ENCODE measurements around the gene DPY19L3. TPM values are rescaled to one million over a fixed set of nuclear protein-coding genes. Genes with fewer than 3 reads are reported as not detected.

Gene DPY19L3
- total and polyA plus RNA-seq, 3 donors from 2014 or later: 23.8 to 79.9 (median 68.9) TPM

DNA sequence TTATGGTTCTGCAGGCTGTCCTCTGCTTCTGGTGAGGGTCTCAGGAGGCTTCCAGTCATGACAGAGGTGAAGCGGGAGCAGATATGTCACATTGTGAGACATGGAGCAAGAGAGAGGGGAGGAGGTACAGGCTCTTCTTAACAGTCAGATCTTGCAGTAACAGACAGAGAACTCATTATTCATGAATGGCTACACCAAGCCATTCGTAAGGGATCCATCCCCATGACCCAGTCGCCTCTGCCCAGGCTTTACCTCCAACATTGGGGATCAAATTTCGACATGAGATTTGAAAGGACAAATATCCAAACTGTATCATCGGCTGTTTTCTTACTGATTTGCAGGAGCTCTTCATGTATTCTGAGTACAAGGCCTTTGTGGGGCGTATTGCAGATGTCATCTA lies 38.5 kb upstream of the DPY19L3 start:
- no peak overlapping the region for H3K4me3 ChIP-seq
- H3K27me3 ChIP-seq: no peaks in the 10 kb centered on the region
- intact Hi-C loops (cut with DNase I; ENCODE audit: low total_unique reads): no loop called here
- TF ChIP-seq, protein P1, sequence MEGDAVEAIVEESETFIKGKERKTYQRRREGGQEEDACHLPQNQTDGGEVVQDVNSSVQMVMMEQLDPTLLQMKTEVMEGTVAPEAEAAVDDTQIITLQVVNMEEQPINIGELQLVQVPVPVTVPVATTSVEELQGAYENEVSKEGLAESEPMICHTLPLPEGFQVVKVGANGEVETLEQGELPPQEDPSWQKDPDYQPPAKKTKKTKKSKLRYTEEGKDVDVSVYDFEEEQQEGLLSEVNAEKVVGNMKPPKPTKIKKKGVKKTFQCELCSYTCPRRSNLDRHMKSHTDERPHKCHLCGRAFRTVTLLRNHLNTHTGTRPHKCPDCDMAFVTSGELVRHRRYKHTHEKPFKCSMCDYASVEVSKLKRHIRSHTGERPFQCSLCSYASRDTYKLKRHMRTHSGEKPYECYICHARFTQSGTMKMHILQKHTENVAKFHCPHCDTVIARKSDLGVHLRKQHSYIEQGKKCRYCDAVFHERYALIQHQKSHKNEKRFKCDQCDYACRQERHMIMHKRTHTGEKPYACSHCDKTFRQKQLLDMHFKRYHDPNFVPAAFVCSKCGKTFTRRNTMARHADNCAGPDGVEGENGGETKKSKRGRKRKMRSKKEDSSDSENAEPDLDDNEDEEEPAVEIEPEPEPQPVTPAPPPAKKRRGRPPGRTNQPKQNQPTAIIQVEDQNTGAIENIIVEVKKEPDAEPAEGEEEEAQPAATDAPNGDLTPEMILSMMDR (IDR thresholded peaks at IDR 0.05): no peak
- TF ChIP-seq POLR2A (IDR thresholded peaks at IDR 0.05): no peak
- H3K36me3 ChIP-seq (ENCODE audit: low read depth, missing control alignments): no peaks in the 10 kb centered on the region
- no peaks in the 10 kb centered on the region for H3K9me3 ChIP-seq
- no peaks in the 10 kb centered on the region for H3K4me1 ChIP-seq
- DNase-seq: no peak
- no peak overlapping the region for H3K27ac ChIP-seq
- WGBS, 2 donors: 80 to 86% methylated on average over 6 of the region's 6 CpGs

DNA sequence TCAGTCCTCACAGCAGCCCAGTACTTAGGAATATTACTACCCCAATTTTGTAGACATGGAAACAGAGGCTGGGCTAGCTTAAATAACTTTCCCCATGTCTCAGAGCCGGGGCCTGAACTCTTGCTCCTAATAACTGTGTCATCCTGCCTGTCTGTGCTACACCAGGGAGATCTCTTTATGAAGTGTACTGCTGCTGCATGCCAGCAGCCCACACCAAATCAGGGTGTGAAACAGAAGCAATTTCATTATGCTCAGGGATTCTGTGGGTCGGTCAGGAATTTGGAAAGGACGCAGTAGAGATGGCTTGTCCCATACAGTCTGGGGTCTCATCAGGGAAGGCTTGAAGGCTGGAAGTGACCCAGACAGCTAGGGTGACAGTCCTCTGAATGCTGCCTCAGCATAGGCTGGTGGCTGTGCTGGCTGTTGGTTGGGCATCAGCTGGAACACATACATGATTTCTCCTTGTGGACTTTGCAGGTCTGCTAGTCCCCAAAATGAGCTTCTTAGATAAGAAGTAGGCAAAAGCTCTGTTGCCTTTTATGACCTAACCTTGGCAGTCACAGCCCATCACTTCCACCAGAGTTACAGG lies 37.5 kb upstream of the DPY19L3 start:
- Histone ChIP-seq H3K9me3 (no peaks in the 10 kb centered on the region), H3K4me3 (no peak overlapping the region), H3K36me3 (ENCODE audit: low read depth, missing control alignments) (no peaks in the 10 kb centered on the region), H3K27me3 (no peaks in the 10 kb centered on the region), H3K27ac (no peak overlapping the region), H3K4me1 (no peaks in the 10 kb centered on the region)
- TF ChIP-seq, protein P1 (IDR thresholded peaks at IDR 0.05): no peak
- no peak for TF ChIP-seq POLR2A (IDR thresholded peaks at IDR 0.05)
- 89 to 98% methylated on average over 3 of the region's 3 CpGs for WGBS, 2 donors
- DNase-seq: no peak
- intact Hi-C loops (cut with DNase I; ENCODE audit: low total_unique reads): no loop called here

DNA sequence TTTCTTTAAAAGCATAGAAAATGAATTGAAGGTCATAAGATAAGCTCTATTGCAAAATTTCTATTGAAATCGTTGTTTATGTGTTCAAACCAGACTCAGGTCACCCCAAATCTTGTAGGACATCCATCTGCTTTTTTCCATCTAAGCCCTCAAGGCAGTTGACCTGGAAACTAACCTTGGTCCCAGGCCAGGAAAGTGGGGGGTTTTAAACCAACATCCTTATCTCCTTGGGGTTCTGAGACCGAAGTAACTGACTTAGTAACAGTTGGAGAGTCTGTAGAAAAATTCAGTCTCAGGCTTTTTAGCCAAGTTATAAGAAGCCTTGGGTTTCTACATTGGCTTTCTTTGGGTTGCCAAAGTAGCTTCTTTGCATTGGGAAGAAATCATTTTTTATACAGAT lies 36.8 kb upstream of the DPY19L3 start:
- Histone ChIP-seq H3K36me3 (ENCODE audit: low read depth, missing control alignments) (no peaks in the 10 kb centered on the region), H3K27ac (no peak overlapping the region), H3K9me3 (no peaks in the 10 kb centered on the region), H3K4me1 (no peaks in the 10 kb centered on the region), H3K27me3 (no peaks in the 10 kb centered on the region), H3K4me3 (no peak overlapping the region)
- intact Hi-C loops (cut with DNase I; ENCODE audit: low total_unique reads): no loop called here
- WGBS, 2 donors: 55 to 65% methylated on average over 2 of the region's 2 CpGs
- DNase-seq: no peak
- TF ChIP-seq POLR2A (IDR thresholded peaks at IDR 0.05): no peak
- TF ChIP-seq, protein P1 (IDR thresholded peaks at IDR 0.05): no peak

DNA sequence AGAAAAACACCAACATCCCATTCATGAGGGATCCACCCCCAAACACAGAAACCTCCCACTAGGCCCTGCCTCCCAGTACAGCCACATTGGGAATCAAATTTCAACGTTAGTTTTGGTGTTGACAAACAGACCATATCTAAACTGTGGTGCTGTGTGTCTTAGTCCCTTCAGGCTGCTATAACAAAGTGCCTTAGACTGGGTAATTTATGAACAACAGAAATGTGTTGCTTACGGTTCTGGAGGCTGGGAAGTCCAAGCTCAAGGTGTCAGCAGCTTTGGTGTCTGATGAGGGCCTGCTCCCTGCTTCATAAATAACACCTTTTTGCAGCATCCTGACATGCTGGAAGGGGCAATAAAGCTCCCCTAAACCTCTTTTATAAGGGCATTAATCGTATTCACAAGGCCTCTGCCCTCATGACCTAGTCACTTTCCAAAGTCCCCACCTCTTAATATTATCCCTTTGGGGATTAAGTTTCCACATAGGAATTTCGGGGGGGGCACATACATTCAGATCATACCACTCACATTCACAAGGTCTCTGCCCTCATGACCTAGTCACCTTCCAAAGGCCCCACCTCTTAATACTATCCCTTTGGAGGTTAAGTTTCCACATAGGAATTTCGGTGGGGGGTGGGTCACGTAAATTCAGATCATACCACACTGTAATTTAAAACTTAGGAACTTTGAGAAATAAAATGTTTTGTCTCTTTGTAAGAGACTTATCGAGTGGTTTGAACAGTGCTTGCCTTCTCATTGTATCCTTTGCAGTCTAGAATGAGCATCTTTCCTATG lies 32.6 kb upstream of the DPY19L3 start:
- H3K4me3 ChIP-seq: no peak overlapping the region
- 90 to 92% methylated on average over 7 of the region's 7 CpGs for WGBS, 2 donors
- no peaks in the 10 kb centered on the region for H3K27me3 ChIP-seq
- H3K9me3 ChIP-seq: no peaks in the 10 kb centered on the region
- no peak for DNase-seq
- no peaks in the 10 kb centered on the region for H3K4me1 ChIP-seq
- intact Hi-C loops (cut with DNase I; ENCODE audit: low total_unique reads): no loop called here
- no peak for TF ChIP-seq POLR2A (IDR thresholded peaks at IDR 0.05)
- TF ChIP-seq, protein P1 (IDR thresholded peaks at IDR 0.05): no peak
- no peak overlapping the region for H3K27ac ChIP-seq
- no peaks in the 10 kb centered on the region for H3K36me3 ChIP-seq (ENCODE audit: low read depth, missing control alignments)

Measured in testis (tissue), 3 donors.